NK-92 (cell line): ENCODE data around the gene GNB1L.

Experiments used
- DNase-seq: peaks from one replicate; lab custom pipeline; 2025; ENCODE audit not compliant: unreplicated experiment; lab: John Stamatoyannopoulos, UW

GNB1L gene, protein sequence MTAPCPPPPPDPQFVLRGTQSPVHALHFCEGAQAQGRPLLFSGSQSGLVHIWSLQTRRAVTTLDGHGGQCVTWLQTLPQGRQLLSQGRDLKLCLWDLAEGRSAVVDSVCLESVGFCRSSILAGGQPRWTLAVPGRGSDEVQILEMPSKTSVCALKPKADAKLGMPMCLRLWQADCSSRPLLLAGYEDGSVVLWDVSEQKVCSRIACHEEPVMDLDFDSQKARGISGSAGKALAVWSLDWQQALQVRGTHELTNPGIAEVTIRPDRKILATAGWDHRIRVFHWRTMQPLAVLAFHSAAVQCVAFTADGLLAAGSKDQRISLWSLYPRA

GRCh38 chr22:19854778-19855503 is at the start of gene GNB1L, which contains the start of gene RTL10:
Gene GNB1L (minus strand): TSS chr22:19854874. CDS start chr22:19821355, 33,519 bp downstream.
Gene RTL10 (minus strand): TSS chr22:19854874. CDS start chr22:19852261, 2,613 bp downstream.
- peak; percentile 50 for DNase-seq

GRCh38 chr22:19904174-19904856 is 49.6 kb upstream of the GNB1L start:
- DNase-seq = no peak

- no peak for DNase-seq
These were observed 48.8 kb upstream of the GNB1L start for GRCh38 chr22:19903513-19903912.

- no peak for DNase-seq
These were observed 48.4 kb upstream of the GNB1L start for GRCh38 chr22:19903031-19903430.

- no peak for DNase-seq
These were observed 47.6 kb upstream of the GNB1L start for GRCh38 chr22:19902245-19902715.

DNA sequence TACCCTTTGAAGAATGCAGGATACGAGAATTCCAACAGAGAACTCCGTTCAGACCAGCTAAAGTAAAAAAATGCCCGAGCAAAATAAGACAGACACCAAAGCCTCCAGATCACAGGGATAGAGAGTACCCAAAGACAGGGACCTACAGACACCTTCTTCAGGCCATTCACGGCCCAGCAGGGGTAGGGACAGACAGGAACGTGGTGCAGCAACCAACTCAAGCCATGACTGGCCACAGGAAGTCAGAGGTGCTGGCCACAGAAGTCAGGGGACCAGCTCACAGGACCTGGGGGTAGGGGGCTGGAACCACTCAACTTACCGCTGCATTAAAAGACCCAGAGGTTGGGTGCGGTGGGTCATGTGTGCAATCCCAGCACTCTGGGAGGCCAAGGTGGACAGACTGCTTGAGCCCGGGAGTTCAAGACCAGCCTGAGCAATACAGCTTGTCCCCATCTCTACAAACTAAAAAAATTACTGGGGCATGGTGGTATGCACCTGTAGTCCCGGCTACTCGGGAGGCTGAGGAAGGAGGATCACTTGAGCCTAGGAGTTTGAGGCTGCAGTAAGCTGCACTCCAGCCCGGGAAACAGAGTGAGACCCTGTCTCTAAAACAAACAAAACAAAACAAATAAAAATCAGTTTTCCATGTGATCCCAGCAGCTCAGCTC is 47.0 kb upstream of the GNB1L start:
- DNase-seq = no peak

DNA sequence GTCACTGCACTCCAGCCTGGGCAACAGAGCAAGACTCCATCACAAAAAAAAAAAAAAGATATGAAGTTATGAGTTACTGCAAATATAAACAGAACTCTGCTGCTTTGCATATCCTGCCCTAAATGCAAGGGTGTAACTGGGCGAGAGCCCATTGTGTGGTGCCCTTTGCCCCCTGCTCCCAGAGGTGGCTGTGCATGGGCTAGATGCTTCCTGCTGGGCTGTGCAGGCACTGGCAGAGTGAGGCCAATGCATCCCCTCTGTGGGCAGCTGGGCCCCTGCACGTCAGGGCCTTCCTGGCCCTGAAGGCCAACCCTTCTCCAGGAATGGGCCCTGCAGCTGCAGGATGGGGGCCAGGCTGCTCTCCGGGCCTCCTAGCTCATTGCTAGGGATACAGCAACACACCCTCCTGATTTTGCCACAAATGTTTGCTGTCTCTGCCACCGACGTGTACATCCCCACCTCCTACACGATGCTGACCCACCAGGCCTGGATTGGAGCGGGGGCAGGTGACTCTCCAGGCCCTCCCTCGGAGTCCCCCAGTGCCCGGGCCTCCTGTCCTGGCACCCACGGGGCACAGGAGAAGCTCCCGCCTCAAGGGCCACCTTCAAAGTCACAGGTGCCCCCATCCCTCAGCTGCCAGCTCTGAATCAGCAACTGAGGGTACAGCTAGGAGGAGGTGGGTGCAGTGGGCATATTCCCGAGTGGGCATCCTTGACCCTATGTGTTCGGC is 46.2 kb upstream of the GNB1L start:
- no peak for DNase-seq

DNA sequence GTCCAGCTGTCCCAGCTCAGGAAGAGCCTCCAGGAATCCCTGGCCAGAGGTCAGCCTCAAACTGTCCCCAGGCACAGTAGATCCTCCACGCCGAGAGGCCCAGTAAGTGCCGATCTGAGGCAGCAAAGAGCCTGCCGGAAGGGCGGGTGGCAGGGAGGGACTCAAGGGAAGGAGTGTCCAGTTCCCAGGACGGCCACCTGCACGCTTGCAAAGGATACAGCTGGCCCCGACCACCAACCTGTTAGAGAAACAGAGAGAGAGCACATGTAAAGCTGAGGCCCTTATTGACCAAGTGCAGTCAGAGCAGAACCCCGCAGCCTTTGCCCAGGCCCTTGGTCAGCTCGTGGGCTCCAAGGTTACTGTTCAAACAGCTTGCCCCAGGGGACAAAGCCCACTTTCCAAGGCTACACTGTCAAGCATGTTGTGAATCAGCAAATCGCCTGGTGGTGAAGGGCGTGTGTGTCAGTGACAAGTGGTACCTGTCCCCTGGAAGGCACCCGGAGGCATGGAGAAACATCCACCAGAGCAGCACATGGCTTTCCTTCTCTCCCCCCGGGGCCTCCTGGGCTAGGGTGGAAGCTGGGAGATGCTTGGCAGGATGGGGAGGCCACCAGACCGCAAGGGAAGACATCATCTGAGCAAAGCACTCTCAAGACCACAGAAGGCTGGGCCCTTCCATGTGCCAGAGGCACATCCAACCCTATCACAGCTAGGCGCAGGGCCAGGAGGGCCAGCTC is 44.3 kb upstream of the GNB1L start:
- no peak for DNase-seq

- no peak for DNase-seq
These were observed 43.5 kb upstream of the GNB1L start for GRCh38 chr22:19898145-19898544.

DNA sequence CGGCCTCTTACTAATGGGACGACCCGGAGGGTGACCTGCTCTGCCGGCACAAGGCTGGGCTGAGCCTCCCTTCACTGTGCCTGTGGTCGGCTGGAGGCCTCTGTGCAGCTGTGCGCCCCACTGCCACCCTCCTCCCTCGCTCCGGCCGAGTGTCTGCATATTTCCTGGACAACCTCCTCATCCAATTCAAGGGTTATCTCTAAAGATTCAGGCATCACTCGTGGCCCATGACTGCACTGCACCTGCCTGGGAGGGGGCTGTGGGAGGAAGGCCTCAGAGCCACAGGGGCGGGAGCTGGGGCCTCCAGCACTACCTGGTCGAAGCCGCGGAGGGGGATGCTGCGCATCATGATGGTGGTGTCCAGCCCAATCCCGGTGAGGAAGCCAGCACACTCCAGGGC is 43.1 kb upstream of the GNB1L start:
- DNase-seq = no peak

GRCh38 chr22:19896665-19897355 is 42.1 kb upstream of the GNB1L start:
- DNase-seq = no peak

- DNase-seq = no peak
These were observed 40.6 kb upstream of the GNB1L start for GRCh38 chr22:19895160-19895849.

DNA sequence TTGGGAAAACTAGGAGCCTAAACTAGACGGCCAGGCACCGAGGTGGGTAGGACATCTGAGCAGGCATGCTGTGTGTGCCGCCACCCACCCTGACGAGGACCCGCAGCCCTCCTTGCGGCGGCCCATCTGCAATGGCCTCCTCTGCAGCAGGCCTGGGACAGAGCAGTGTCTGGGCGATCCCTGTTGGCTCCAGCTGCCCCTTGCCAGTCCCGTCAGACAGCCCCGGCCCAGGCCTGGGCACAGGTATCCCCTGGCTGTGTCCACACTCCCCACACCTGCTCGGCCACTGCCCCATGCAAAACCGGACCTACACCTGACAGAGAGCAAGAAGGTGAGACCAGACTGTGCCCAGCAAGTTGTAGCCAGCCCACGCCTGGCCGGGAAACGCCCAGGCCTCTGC is 38.7 kb upstream of the GNB1L start:
- DNase-seq = no peak

DNA sequence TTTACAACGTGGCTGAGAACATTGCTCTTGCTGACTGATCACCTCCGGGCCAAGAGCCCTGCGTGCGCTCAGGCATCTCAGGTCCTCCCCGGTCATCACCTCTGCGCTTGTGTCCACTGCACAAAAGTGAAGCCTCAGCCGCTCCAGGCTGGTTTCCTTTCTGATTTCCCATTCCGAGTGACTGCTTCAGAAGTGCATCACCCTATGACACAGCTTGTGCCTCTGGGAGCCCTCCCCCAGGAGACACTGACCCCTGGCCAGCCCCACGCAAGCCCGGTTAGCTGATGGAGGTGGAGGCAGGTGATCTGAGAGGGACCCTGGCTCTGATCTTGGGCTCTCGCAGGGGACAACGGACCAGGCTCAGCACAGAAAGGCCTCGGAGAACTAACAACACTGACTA is 38.3 kb upstream of the GNB1L start:
- no peak for DNase-seq

DNA sequence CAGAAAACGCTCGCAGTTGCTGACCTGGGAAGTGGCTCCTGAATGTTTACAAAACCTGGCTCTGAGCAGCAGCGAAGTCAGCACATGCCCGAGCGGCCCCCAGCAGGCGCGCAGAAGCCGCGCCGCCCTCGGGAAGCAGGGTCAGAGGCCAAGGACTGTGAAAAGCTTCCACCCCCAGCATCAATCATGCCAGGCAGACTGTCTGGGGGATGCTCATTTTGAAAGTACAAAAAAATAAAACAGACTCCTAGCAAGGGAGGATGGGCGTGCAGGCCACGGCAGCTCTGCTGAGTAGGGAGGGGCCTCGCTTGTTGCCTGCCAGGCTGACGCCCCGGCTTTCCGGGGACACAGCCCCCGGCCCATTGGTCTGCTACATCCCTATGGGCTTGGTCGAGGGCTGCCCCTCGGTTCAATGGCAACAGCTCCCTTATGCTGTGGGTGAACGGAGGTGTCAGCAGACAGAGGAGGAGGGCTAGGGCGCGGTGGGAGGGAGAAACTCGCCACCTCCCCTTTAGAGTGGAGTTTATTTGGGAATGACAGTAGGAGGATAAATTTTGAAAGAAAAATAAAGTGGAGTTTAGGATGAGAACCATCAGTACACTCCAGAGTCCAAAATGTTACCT is 37.7 kb upstream of the GNB1L start:
- no peak for DNase-seq

- no peak for DNase-seq
These were observed 36.9 kb upstream of the GNB1L start for GRCh38 chr22:19891317-19892256.
